SK-N-SH (cell line): ENCODE data around the gene EVL.

Source experiments
- CHD2 ChIP-seq: fragments of 150-350 bp; IDR thresholded peaks from 2 replicates; pipeline ENCODE4 v1.6.1; 2018; ENCODE audit warnings: low read length; ENCODE audit not compliant: partially characterized antibody
- FOXJ3 ChIP-seq: sonication (generic); formaldehyde crosslinking; IDR thresholded peaks from 2 replicates; pipeline ENCODE4 v1.5.1; 2020; ENCODE audit warnings: mild to moderate bottlenecking, missing genetic modification reagents
- NRF1 ChIP-seq: IDR thresholded peaks from 2 replicates; pipeline ENCODE4 v1.6.1; 2012; ENCODE audit warnings: low read depth, mild to moderate bottlenecking, low read length
- TF ChIP-seq, protein P1 (sequence below): fragments of 200-600 bp; sonication (generic); IDR thresholded peaks from 2 replicates; pipeline ENCODE4 v1.6.1; 2017; ENCODE audit warnings: antibody characterized with exemption, mild to moderate bottlenecking, moderate library complexity
- TF ChIP-seq, protein P2 (sequence below): IDR thresholded peaks from 2 replicates; pipeline ENCODE4 v1.4.0; 2012; ENCODE audit warnings: low read depth, borderline replicate concordance

DNA sequence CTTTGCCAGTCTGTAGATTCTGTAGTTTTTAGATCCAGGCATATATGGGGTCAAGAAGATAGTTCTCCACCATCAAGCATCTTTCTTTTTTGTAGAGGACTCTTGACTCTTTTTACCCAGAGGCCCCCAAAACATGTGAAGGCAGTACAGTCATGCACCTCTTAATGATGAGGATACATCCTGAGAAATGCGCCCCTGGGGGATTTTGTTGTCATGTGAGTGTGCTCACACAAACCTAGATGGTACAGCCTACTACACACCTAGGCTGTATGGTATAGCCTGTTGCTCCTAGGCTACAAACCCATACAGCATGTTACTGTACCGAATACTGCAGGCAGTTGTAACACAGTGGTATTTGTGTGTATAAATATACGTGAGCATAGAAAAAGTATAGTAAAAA is 23.0 kb downstream of the EVL start:
- TF ChIP-seq FOXJ3 (CRISPR knock-in tag) (no peak), NRF1 (no peak), CHD2 (no peak)
- TF ChIP-seq, protein P1, sequence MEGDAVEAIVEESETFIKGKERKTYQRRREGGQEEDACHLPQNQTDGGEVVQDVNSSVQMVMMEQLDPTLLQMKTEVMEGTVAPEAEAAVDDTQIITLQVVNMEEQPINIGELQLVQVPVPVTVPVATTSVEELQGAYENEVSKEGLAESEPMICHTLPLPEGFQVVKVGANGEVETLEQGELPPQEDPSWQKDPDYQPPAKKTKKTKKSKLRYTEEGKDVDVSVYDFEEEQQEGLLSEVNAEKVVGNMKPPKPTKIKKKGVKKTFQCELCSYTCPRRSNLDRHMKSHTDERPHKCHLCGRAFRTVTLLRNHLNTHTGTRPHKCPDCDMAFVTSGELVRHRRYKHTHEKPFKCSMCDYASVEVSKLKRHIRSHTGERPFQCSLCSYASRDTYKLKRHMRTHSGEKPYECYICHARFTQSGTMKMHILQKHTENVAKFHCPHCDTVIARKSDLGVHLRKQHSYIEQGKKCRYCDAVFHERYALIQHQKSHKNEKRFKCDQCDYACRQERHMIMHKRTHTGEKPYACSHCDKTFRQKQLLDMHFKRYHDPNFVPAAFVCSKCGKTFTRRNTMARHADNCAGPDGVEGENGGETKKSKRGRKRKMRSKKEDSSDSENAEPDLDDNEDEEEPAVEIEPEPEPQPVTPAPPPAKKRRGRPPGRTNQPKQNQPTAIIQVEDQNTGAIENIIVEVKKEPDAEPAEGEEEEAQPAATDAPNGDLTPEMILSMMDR, result no peak
- TF ChIP-seq, protein P2, sequence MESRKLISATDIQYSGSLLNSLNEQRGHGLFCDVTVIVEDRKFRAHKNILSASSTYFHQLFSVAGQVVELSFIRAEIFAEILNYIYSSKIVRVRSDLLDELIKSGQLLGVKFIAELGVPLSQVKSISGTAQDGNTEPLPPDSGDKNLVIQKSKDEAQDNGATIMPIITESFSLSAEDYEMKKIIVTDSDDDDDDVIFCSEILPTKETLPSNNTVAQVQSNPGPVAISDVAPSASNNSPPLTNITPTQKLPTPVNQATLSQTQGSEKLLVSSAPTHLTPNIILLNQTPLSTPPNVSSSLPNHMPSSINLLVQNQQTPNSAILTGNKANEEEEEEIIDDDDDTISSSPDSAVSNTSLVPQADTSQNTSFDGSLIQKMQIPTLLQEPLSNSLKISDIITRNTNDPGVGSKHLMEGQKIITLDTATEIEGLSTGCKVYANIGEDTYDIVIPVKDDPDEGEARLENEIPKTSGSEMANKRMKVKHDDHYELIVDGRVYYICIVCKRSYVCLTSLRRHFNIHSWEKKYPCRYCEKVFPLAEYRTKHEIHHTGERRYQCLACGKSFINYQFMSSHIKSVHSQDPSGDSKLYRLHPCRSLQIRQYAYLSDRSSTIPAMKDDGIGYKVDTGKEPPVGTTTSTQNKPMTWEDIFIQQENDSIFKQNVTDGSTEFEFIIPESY, result no peak
